HepG2 (cell line): ENCODE data around the gene MME. TPM values are rescaled to one million over a fixed set of nuclear protein-coding genes. Genes with fewer than 3 reads are reported as not detected.

Experiments used
- ATAC-seq: fragments of 200-7000 bp; cut with Tn5 transposase; 3 replicates; pipeline ENCODE4 v1.9.1; 2020; ENCODE audit warnings: mild to moderate bottlenecking, moderate library complexity
- BruUV-seq: library from RNA; stranded (reverse); fragments of 400-500 nt; replicated peaks from 2 replicates; lab custom pipeline; 2021; lab: Mats Ljungman, UMichigan
- CTCF ChIA-PET: fragments of 300-600 bp; formaldehyde crosslinking; extraction: SDS; loops from one replicate; lab custom pipeline; 2021; ENCODE audit warnings: low total read pairs, inconsistent platforms, low intra/inter-chr PET ratio; lab: Yijun Ruan, JAX
- POLR2A ChIA-PET: fragments of 350-600 bp; sonication (Branson Sonifier 250); formaldehyde crosslinking; loops from one replicate; lab custom pipeline; 2020; ENCODE audit warnings: antibody characterized with exemption, inconsistent platforms; lab: Yijun Ruan, JAX
- DNase-seq: peaks from one replicate; pipeline ENCODE4 v3.0.0-alpha.2; 2015; ENCODE audit warnings: low spot score
- FAIRE-seq: peaks from 3 replicates; lab custom pipeline; 2011; peaks lifted over from hg19 to GRCh38; lab: Jason Lieb, UNC
- H2AFZ ChIP-seq: one replicate; pipeline ENCODE4 v1.6.1; 2011; ENCODE audit warnings: low read length, inconsistent platforms
- H3K27ac ChIP-seq: fragments of 300-600 bp; 3 replicates; pipeline ENCODE4 v1.8.0; 2011; ENCODE audit warnings: mixed run types, mild to moderate bottlenecking, mixed read lengths, low read length, inconsistent platforms; ENCODE audit not compliant: insufficient read depth; ENCODE audit errors: extremely low read length
- H3K27me3 ChIP-seq, 2 experiments: fragments of 200-600 bp in 1 of 2; 2 replicates in 1 of 2; 3 replicates in 1 of 2; pipeline versions ENCODE4 v1.6.0 to v1.8.0; 2011; ENCODE audit warnings: low read length in 2 of 2, mild to moderate bottlenecking in 2 of 2, moderate library complexity in 2 of 2, inconsistent platforms in 1 of 2; ENCODE audit not compliant: insufficient read depth in 2 of 2, control insufficient read depth in 1 of 2
- H3K36me3 ChIP-seq, 2 experiments: fragments of 200-600 bp in 1 of 2; replicated peaks in 1 of 2; 2 replicates in 1 of 2; 3 replicates in 1 of 2; pipeline versions ENCODE4 v1.5.1 to v1.8.0; 2011; ENCODE audit warnings: low read length in 2 of 2, inconsistent platforms in 1 of 2; ENCODE audit not compliant: insufficient read depth in 2 of 2, control insufficient read depth in 1 of 2
- H3K4me1 ChIP-seq: 2 replicates; pipeline ENCODE4 v1.5.1; 2012; ENCODE audit warnings: low read length, inconsistent platforms; ENCODE audit not compliant: insufficient read depth
- H3K4me2 ChIP-seq: 2 replicates; pipeline ENCODE4 v1.6.0; 2011; ENCODE audit warnings: low read depth, low read length, inconsistent platforms
- H3K4me3 ChIP-seq, 3 experiments: fragments of 200-600 bp in 1 of 3; sonication (generic), shearing (Covaris generic) in 1 of 3; replicated peaks in 1 of 3; 2 replicates each; pipeline ENCODE4 v1.5.1; 2011 to 2016; ENCODE audit warnings: low read length in 3 of 3, inconsistent platforms in 2 of 3, low read depth in 2 of 3, mild to moderate bottlenecking in 2 of 3, control low read depth in 1 of 3, mixed read lengths in 1 of 3; ENCODE audit not compliant: insufficient read depth in 1 of 3
- H3K79me2 ChIP-seq: one replicate; pipeline ENCODE4 v1.6.1; 2011; ENCODE audit warnings: low read length, inconsistent platforms; ENCODE audit not compliant: insufficient read depth
- H3K9ac ChIP-seq: 2 replicates; pipeline ENCODE4 v1.6.0; 2011; ENCODE audit warnings: mild to moderate bottlenecking, low read depth, low read length, inconsistent platforms; ENCODE audit not compliant: insufficient read depth
- H3K9me3 ChIP-seq: 2 replicates; pipeline ENCODE4 v1.5.1; 2012; ENCODE audit warnings: mild to moderate bottlenecking, low read length
- H4K20me1 ChIP-seq: 2 replicates; pipeline ENCODE4 v1.6.0; 2011; ENCODE audit warnings: inconsistent platforms, mild to moderate bottlenecking, low read length, moderate library complexity; ENCODE audit not compliant: insufficient read depth
- EED ChIP-seq: sonication (generic); formaldehyde crosslinking; IDR thresholded peaks from 2 replicates; pipeline ENCODE4 v1.5.0; 2020; ENCODE audit warnings: mild to moderate bottlenecking, missing genetic modification reagents
- MAFF ChIP-seq: IDR thresholded peaks from 2 replicates; pipeline ENCODE4 v1.6.1; 2011; ENCODE audit warnings: low read depth, low read length, improper control_type of control experiment
- MAFK ChIP-seq, 2 experiments: IDR thresholded peaks in 1 of 2; conservative IDR thresholded peaks in 1 of 2; 2 replicates each; pipeline ENCODE4 v1.6.1; 2011; ENCODE audit warnings: improper control_type of control experiment in 2 of 2, low read length in 2 of 2
- NFE2 ChIP-seq: sonication (generic); formaldehyde crosslinking; IDR thresholded peaks from 2 replicates; pipeline ENCODE4 v1.4.0; 2020; ENCODE audit warnings: missing genetic modification reagents
- NR2F6 ChIP-seq, 2 experiments: IDR thresholded peaks; 2 replicates each; pipeline ENCODE4 v1.6.1; 2016; ENCODE audit warnings: antibody characterized with exemption in 1 of 2, mild to moderate bottlenecking in 1 of 2
- PHF21A ChIP-seq: sonication (generic); formaldehyde crosslinking; IDR thresholded peaks from 2 replicates; pipeline ENCODE4 v1.5.0; 2020; ENCODE audit warnings: mild to moderate bottlenecking, missing genetic modification reagents
- THAP11 ChIP-seq: IDR thresholded peaks from 2 replicates; pipeline ENCODE4 v1.6.1; 2016; ENCODE audit warnings: missing biosample characterization, missing genetic modification reagents
- ZFP62 ChIP-seq: sonication (generic); formaldehyde crosslinking; IDR thresholded peaks from 2 replicates; pipeline ENCODE4 v1.4.0; 2020; ENCODE audit warnings: missing genetic modification reagents
- ZFYVE20 ChIP-seq: sonication (generic); formaldehyde crosslinking; IDR thresholded peaks from 2 replicates; pipeline ENCODE4 v1.8.0; 2023; ENCODE audit warnings: low read depth, mild to moderate bottlenecking, moderate library complexity, missing genetic modification reagents, borderline replicate concordance
- ZNF44 ChIP-seq: sonication (generic); formaldehyde crosslinking; IDR thresholded peaks from 2 replicates; pipeline ENCODE4 v1.5.1; 2020; ENCODE audit warnings: mild to moderate bottlenecking, missing genetic modification reagents
- ZNF484 ChIP-seq: sonication (generic); formaldehyde crosslinking; IDR thresholded peaks from 2 replicates; pipeline ENCODE4 v1.5.1; 2020; ENCODE audit warnings: mild to moderate bottlenecking, low read depth, missing genetic modification reagents, borderline replicate concordance
- ZNF614 ChIP-seq: IDR thresholded peaks from 2 replicates; pipeline ENCODE4 v1.6.1; 2018; ENCODE audit warnings: missing biosample characterization, missing genetic modification reagents, inconsistent platforms, borderline replicate concordance
- ZNF644 ChIP-seq: IDR thresholded peaks from 2 replicates; pipeline ENCODE4 v1.6.1; 2016; ENCODE audit warnings: low read depth
- ZNF660 ChIP-seq: sonication (generic); formaldehyde crosslinking; IDR thresholded peaks from 2 replicates; pipeline ENCODE4 v1.5.1; 2020; ENCODE audit warnings: mild to moderate bottlenecking, low read depth, missing genetic modification reagents, borderline replicate concordance
- WGBS: methylation state at CpG from one replicate; pipeline ENCODE4 v1.1.6; 2017; ENCODE audit warnings: low lambda C conversion rate; 5-methylcytosine and 5-hydroxymethylcytosine counted together
- in situ Hi-C: cut with HindIII; loops from 2 replicates; pipeline ENCODE4 v1.10.0; 2017; ENCODE audit warnings: low pct_unique_long_range_greater_than_20kb; ENCODE audit not compliant: extremely low pct_ligation_motif_present
- intact Hi-C: fragments of 100-400 bp; cut with micrococcal nuclease; formaldehyde crosslinking; loops from one replicate; pipeline ENCODE4 v1.10.0; 2022; ENCODE audit not compliant: unreplicated experiment
- polyA plus RNA-seq, 8 experiments: library from polyadenylated mRNA; depleted of rRNA in 3 of 8; stranded (reverse) in 7 of 8; unstranded in 1 of 8; fragments of >200 nt; fragmentation: Illumina TruSeq in 4 of 8; extraction: Trizol in 4 of 8; gene quantifications; 2 replicates each; pipeline versions ENCODE4 v1.2.1 to v1.2.3, GENCODE V29; 2011 to 2016; ENCODE audit warnings: low read depth in 4 of 8, missing spikeins in 1 of 8, mixed read lengths in 1 of 8; ENCODE audit not compliant: insufficient read depth in 1 of 8
- total RNA-seq, 5 experiments: library from RNA; depleted of rRNA; stranded (reverse); fragments of >200 nt; fragmentation: Illumina TruSeq; extraction: Trizol; gene quantifications; 2 replicates each; pipeline ENCODE4 v1.2.3, GENCODE V29; 2016; ENCODE audit warnings: low read depth in 1 of 5
- TF ChIP-seq, protein P1 (sequence below): sonication (generic); formaldehyde crosslinking; IDR thresholded peaks from 2 replicates; pipeline ENCODE4 v1.8.0; 2022; ENCODE audit warnings: mild to moderate bottlenecking, missing genetic modification reagents; ENCODE audit not compliant: insufficient replicate concordance
- TF ChIP-seq, protein P2 (sequence below): sonication (generic); formaldehyde crosslinking; IDR thresholded peaks from 2 replicates; pipeline ENCODE4 v1.9.0; 2021; ENCODE audit warnings: missing genetic modification reagents, mild to moderate bottlenecking, borderline replicate concordance

MME gene
- total and polyA plus RNA-seq, 2 of the 13 experiments (the other 11 are each of a cell fraction or from before 2014, with no cell fraction given): not detected

DNA sequence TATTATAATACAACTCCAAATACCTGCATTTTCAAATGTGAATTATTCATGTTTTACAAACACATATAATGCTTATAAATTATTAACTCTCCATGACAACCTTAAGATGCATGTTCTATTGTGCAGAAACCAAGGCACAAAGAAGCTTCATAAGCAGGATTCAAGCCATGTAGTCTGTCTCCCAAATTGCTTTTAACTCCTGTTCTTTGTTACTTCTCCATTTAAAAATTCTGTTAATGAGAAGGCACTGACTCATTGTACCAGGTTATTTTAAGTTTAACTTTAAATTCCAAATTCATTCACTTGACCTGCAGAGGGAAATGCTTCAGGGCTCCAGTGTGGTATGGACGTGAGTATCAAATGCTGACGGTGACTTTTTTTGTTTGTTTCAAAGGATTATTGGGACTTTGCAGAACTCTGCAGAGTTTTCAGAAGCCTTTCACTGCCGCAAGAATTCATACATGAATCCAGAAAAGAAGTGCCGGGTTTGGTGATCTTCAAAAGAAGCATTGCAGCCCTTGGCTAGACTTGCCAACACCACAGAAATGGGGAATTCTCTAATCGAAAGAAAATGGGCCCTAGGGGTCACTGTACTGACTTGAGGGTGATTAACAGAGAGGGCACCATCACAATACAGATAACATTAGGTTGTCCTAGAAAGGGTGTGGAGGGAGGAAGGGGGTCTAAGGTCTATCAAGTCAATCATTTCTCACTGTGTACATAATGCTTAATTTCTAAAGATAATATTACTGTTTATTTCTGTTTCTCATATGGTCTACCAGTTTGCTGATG lies 100.0 kb downstream of the MME start:
- H3K4me2 ChIP-seq: no peak overlapping the region
- no peak for DNase-seq
- no peaks in the 10 kb centered on the region for H3K4me1 ChIP-seq
- ChIA-PET POLR2A (no interaction called here), CTCF (no interaction called here)
- ATAC-seq: no peak
- H4K20me1 ChIP-seq: no peaks in the 10 kb centered on the region
- H3K9ac ChIP-seq: no peak overlapping the region
- peak; percentile 16 to 40; a peak in 2 of 4 replicates for TF ChIP-seq MAFK (conservative IDR thresholded peaks at IDR 0.05 in 1 of 2, IDR thresholded peaks at IDR 0.05 in 1 of 2; ENCODE audit: low read length in 2 of 2)
- no peak for TF ChIP-seq NFE2 (CRISPR knock-in tag)
- TF ChIP-seq, protein P1, sequence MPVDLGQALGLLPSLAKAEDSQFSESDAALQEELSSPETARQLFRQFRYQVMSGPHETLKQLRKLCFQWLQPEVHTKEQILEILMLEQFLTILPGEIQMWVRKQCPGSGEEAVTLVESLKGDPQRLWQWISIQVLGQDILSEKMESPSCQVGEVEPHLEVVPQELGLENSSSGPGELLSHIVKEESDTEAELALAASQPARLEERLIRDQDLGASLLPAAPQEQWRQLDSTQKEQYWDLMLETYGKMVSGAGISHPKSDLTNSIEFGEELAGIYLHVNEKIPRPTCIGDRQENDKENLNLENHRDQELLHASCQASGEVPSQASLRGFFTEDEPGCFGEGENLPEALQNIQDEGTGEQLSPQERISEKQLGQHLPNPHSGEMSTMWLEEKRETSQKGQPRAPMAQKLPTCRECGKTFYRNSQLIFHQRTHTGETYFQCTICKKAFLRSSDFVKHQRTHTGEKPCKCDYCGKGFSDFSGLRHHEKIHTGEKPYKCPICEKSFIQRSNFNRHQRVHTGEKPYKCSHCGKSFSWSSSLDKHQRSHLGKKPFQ (CRISPR knock-in tag): no peak
- 0 out of 2 replicates have a peak, but pooled peaks have one; percentile 8 for TF ChIP-seq MAFF
- no peak for TF ChIP-seq ZFP62 (CRISPR knock-in tag)
- H3K4me3 ChIP-seq: no peak overlapping the region
- no peaks in the 10 kb centered on the region for H3K79me2 ChIP-seq
- H3K27me3 ChIP-seq: no peaks in the 10 kb centered on the region
- no TSS peak for BruUV-seq
- intact Hi-C loops: no loop called here
- H3K9me3 ChIP-seq: no peaks in the 10 kb centered on the region
- no peak overlapping the region for H2AFZ ChIP-seq
- no peak overlapping the region for H3K27ac ChIP-seq
- 62% methylated on average over 5 of the region's 5 CpGs for WGBS
- H3K36me3 ChIP-seq: no peaks in the 10 kb centered on the region
- in situ Hi-C loops: no loop called here
- FAIRE-seq: no peak

DNA sequence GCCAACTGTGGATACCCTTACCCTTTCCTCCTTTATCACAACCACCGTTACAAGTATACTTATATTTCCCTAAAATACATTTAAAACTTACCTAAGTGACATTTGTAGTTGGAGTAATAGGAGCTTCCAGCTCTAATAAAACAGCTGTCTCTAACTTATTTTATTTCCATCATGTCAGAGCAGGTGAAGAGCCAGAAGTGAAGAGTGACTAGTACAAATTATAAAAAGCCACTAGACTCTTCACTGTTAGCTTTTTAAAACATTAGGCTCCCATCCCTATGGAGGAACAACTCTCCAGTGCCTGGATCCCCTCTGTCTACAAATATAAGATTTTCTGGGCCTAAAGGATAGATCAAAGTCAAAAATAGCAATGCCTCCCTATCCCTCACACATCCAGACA lies 102.3 kb downstream of the MME start:
- no peak overlapping the region for H3K4me3 ChIP-seq
- WGBS: 43% methylated on average over 1 of the region's 1 CpG
- H3K4me2 ChIP-seq: no peak overlapping the region
- H3K9ac ChIP-seq: no peak overlapping the region
- FAIRE-seq: no peak
- intact Hi-C loops: no loop called here
- no peak for DNase-seq
- no peaks in the 10 kb centered on the region for H3K4me1 ChIP-seq
- no peaks in the 10 kb centered on the region for H3K9me3 ChIP-seq
- no peaks in the 10 kb centered on the region for H3K79me2 ChIP-seq
- no peaks in the 10 kb centered on the region for H4K20me1 ChIP-seq
- no peak overlapping the region for H3K27ac ChIP-seq
- ChIA-PET POLR2A (no interaction called here), CTCF (no interaction called here)
- in situ Hi-C loops: no loop called here
- no peak for ATAC-seq
- H3K36me3 ChIP-seq: no peaks in the 10 kb centered on the region
- H2AFZ ChIP-seq: no peak overlapping the region
- no peaks in the 10 kb centered on the region for H3K27me3 ChIP-seq
- no TSS peak for BruUV-seq
- no peak for TF ChIP-seq PHF21A
- TF ChIP-seq THAP11 (CRISPR knock-in tag): no peak
- no peak for TF ChIP-seq NR2F6 (IDR thresholded peaks at IDR 0.05)
- TF ChIP-seq NR2F6 (CRISPR knock-in tag; IDR thresholded peaks at IDR 0.05): no peak
- no peak for TF ChIP-seq EED (CRISPR knock-in tag)
- no peak for TF ChIP-seq ZNF644 (CRISPR knock-in tag)
- no peak for TF ChIP-seq ZFYVE20 (CRISPR knock-in tag)
- no peak for TF ChIP-seq ZNF614 (CRISPR knock-in tag)
- no peak for TF ChIP-seq ZNF44 (CRISPR knock-in tag)
- TF ChIP-seq, protein P2, sequence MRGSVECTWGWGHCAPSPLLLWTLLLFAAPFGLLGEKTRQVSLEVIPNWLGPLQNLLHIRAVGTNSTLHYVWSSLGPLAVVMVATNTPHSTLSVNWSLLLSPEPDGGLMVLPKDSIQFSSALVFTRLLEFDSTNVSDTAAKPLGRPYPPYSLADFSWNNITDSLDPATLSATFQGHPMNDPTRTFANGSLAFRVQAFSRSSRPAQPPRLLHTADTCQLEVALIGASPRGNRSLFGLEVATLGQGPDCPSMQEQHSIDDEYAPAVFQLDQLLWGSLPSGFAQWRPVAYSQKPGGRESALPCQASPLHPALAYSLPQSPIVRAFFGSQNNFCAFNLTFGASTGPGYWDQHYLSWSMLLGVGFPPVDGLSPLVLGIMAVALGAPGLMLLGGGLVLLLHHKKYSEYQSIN: no peak
- TF ChIP-seq ZNF660 (CRISPR knock-in tag): no peak
- TF ChIP-seq ZNF484: no peak
